GM10266 (cell line): ENCODE measurements around the gene CEP85L.
A peak's percentile ranks its signal among the peaks of the same experiment; 100 is the strongest.

Experiments
- DNase-seq: peaks from one replicate; pipeline ENCODE4 v3.0.0; 2012; ENCODE audit errors: extremely low spot score
- TF ChIP-seq, protein P1 (sequence below): IDR thresholded peaks from 2 replicates; pipeline ENCODE4 v1.5.1; 2012; ENCODE audit warnings: mild to moderate bottlenecking, low read depth; ENCODE audit not compliant: control insufficient read depth, insufficient read depth; ENCODE audit errors: missing control alignments

The CEP85L gene

DNA sequence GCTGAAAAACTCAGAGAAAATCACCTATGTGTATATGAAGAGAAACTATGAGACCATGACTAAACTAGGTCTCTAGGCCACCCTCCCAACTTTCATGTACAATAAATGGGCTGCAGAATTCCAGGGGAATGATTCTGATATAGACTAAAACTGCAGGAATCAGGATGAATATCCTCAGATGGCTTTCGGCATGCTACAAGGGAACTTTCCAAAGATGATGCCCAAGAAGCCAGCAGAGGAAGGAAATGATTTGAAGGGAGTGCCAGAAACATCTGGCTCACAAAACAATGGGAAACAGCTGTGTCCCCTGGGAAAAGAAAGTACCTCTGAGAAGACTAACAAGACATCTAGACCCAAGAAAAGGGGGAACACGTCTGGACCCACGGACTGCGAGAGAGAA, 62.2 kb downstream of the CEP85L start:
- TF ChIP-seq, protein P1, sequence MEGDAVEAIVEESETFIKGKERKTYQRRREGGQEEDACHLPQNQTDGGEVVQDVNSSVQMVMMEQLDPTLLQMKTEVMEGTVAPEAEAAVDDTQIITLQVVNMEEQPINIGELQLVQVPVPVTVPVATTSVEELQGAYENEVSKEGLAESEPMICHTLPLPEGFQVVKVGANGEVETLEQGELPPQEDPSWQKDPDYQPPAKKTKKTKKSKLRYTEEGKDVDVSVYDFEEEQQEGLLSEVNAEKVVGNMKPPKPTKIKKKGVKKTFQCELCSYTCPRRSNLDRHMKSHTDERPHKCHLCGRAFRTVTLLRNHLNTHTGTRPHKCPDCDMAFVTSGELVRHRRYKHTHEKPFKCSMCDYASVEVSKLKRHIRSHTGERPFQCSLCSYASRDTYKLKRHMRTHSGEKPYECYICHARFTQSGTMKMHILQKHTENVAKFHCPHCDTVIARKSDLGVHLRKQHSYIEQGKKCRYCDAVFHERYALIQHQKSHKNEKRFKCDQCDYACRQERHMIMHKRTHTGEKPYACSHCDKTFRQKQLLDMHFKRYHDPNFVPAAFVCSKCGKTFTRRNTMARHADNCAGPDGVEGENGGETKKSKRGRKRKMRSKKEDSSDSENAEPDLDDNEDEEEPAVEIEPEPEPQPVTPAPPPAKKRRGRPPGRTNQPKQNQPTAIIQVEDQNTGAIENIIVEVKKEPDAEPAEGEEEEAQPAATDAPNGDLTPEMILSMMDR, result no peak
- DNase-seq, result no peak

DNA sequence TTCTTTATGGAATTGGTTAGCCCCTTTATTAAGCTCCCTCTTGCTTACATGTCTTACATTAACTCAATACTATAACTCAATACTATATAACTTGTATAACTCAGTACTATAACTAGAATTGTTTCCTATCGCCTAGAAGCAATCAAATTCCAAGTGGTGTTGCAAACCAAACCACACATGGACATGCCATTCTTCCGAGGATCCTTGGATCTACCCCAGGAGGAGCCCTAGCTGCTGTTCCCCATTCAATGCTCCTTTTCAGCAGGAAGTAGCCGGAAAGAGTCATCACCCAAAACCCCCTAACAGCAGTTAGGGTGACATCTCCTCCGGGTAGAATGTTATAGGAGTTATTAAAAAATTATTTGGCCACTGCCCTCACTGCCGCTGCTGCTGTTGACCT, 62.8 kb downstream of the CEP85L start:
- DNase-seq, result no peak

DNA sequence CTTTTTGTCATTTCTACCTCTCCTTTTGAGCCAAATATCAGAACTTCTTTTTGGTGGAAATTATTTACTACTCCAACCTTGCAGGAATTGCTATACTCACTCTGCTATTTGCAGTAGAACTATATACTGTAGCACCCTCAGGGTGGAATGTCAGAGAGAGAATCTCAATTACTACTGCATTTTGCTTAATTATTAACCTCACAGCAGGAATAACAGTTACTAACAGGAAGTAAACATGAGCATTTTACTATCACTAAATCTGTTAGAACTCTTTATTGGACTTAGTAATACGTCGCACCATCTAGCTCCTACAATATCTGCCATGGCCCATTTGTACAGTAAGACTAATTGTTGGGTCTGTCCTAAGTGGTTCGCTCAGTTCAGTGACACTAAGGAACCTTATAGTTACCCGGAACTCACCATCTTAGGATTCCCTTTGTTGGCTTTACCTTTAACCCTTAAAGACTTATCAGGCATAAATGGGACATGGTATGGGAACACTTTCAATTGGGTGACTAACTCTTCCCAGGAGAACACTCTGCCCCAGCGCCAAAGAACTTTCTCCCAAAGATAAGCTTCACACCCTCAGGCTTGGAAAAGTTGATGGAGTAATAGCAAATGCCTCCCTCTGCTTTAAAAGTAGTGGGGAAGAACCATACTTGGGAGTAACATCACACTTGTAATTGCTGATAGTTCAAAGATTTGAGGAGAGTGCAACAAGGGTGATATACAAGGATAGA, 64.5 kb downstream of the CEP85L start:
- TF ChIP-seq, protein P1, result no peak
- no peak for DNase-seq

More for the DNA sequence above, 62.8 kb downstream of the CEP85L start:
- TF ChIP-seq, protein P1, result no peak

DNA sequence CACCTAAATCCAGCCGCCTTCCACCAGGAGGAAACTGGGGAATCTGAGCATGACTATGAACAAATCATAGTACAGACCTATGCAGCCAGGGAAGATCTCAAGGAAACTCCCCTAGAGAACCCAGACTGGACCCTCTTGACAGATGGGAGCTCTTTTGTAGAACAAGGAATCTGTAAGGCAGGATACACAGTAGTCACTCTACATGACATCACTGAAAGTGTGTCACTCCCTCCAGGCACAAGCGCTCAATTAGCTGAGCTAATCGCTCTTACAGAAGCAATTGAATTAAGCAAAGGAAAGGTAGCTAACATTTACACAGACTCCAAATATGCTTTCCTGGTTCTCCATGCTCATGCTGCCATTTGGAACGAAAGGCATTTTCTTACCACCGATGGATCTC, 66.5 kb downstream of the CEP85L start:
- TF ChIP-seq, protein P1, result no peak
- DNase-seq, result no peak

DNA sequence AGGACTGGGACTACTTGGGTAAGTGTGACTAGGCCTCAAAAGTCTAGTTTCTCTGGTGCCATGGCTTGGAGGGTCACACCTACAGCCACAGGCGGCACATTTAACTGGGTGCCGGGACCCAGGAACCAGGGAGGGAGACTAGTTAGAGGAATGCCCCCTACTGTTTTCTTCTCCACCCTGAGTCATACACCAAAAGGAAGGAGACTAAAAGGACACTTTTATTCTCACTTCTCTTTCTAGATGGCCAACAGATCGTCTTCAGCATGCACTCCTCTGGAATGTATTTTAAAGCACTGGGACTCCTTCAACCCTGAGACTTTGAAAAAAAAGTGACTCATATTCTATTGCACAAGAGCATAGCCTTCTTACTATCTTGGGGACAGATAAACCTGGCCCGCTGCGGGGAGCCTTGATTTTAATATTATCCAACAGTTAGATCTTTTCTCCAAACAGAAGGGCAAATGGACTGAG, 69.9 kb downstream of the CEP85L start:
- TF ChIP-seq, protein P1, result no peak
- DNase-seq, result no peak

DNA sequence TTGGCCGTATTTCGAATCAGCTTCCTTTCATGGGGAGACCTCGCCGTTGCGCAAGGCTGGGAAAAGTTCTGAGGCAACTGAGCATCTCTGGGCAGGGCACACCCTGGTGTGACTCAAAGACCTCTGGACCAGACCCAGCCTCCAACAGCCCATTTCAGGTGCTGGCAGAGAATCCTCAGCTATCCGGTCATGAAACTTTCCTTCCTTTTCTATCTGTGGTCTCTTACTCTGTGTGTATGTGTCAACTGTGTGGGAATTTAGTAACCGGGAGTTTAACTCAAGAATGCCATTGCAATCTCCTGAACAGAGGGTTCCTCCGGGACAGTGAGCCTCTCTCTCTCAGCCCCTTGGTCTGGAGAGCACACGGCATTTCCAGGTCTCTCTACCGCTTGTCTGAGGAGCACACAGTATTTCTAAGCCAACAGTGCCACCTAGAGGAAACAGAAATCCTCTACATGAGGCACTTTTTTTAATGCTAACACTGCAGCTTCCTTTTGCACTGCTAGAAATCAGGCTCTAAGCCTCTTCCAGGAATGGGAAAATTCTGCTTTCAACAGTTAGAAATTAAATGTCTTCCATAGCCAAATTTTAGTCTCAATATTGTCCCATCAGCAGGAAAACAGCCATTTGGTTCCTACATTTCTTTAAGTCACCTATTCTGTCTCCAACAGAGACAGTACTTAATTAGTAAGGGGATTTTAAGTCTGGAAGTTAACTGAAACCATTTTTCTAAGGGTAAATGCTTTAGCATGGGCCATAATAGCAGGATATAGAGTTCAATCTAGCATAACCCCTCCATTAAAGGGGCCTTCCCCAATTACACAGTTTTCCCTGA, 70.6 kb downstream of the CEP85L start:
- TF ChIP-seq, protein P1, result peak; percentile 52
- DNase-seq, result peak; percentile 12

DNA sequence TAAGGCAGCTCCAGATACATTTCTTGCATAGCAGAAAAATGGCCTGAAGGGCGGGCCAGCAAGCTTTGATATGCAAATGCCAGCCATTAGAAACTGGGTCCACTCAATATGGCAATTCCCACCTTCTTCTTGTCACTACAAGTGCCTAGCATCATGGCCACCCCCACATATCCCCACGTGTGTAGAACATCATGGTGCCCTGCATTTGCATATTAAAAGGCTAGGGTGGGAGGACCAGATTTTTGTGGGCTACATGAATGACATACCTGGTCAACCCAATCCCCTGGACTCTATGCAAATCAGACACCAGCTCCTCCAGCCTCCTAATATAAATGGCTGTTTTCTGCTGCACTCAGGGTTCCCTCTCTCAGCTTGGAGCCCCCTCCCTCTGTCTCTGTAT, 71.6 kb downstream of the CEP85L start:
- TF ChIP-seq, protein P1, result no peak
- DNase-seq, result no peak
